Vagina (tissue), 2 donors: ENCODE measurements around the gene PHF21B.

Experiments
- POLR2A ChIP-seq, 2 donors: fragments of 450-650 bp; IDR thresholded peaks; one replicate each; pipeline ENCODE4 v1.6.1; 2017; ENCODE audit warnings: antibody characterized with exemption in 2 of 2, mild to moderate bottlenecking in 2 of 2, moderate library complexity in 2 of 2
- POLR2AphosphoS5 ChIP-seq, 2 donors: sonication (generic); formaldehyde crosslinking; IDR thresholded peaks; one replicate each; pipeline ENCODE4 v1.9.0; 2017; ENCODE audit warnings: antibody characterized with exemption in 2 of 2, mild to moderate bottlenecking in 2 of 2, low read depth in 1 of 2; ENCODE audit not compliant: insufficient read depth in 1 of 2
- TF ChIP-seq, protein P1 (sequence below), 3 experiments: fragments of 450-650 bp in 2 of 3; fragments of 200-600 bp in 1 of 3; sonication (generic) in 1 of 3; IDR thresholded peaks; one replicate each; pipeline ENCODE4 v1.5.1; 2017 to 2019; ENCODE audit warnings: antibody characterized with exemption in 3 of 3, mild to moderate bottlenecking in 2 of 3, moderate library complexity in 2 of 3

DNA sequence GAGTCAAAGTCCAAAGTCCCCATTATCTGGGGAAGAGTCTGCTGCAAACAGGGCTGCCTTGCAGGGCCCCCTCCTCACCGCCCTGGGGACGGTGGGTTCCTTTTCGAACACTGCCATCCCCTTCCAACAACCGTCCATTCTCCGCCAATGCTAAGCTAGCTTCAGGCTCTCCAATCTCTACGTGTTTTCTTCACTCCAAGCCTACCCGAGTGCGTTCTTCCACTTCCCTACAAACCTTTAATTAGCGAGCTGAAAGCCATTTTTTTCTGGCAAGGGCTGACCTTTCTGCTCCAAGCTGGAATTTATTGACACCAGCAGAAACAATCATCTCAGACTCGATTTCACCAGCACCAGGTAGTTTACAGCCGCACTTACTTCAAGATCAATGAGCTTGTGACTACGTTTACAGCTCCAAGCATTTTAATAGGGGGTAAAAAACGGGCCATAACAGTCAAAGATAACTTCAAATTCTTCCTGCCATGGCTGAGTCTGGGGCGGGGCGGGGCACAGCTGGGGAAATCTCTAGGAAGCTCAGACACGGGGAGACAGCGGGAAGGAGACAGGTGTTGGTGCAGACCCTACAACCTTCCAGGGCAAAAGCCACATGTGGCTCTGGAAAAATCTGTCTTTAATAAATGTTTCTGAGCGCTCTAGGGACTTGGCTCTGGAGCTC lies 82.2 kb downstream of the PHF21B start:
- TF ChIP-seq, protein P1, sequence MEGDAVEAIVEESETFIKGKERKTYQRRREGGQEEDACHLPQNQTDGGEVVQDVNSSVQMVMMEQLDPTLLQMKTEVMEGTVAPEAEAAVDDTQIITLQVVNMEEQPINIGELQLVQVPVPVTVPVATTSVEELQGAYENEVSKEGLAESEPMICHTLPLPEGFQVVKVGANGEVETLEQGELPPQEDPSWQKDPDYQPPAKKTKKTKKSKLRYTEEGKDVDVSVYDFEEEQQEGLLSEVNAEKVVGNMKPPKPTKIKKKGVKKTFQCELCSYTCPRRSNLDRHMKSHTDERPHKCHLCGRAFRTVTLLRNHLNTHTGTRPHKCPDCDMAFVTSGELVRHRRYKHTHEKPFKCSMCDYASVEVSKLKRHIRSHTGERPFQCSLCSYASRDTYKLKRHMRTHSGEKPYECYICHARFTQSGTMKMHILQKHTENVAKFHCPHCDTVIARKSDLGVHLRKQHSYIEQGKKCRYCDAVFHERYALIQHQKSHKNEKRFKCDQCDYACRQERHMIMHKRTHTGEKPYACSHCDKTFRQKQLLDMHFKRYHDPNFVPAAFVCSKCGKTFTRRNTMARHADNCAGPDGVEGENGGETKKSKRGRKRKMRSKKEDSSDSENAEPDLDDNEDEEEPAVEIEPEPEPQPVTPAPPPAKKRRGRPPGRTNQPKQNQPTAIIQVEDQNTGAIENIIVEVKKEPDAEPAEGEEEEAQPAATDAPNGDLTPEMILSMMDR (IDR thresholded peaks at IDR 0.05), result no peak
- TF ChIP-seq POLR2A (IDR thresholded peaks at IDR 0.05) (no peak), POLR2AphosphoS5 (IDR thresholded peaks at IDR 0.05; ENCODE audit: insufficient read depth in 1 of 2, low read depth in 1 of 2) (no peak)
